Measurements from ENCODE around the gene FLRT2.

DNA sequence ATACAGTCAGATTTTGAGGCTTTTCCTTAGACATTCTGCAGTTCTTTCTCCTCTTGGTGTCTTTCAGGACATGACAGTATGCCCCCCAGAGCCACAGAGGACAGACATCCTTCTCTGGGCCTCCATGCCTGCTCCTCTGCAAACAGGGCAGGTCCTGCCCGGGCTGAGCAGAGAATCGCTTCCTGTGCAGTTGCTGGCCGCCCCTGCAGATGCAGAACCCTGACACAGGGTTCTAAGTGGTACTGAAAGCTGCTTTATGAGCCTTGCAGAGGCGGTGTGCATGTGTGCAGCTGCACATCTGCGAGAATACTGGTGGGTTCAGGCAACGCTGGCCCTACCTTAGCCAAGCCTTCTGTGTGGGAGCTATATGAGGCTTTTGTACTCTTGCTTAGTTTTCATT lies 54.5 kb downstream of the FLRT2 start:
- TF ChIP-seq, protein P1, sequence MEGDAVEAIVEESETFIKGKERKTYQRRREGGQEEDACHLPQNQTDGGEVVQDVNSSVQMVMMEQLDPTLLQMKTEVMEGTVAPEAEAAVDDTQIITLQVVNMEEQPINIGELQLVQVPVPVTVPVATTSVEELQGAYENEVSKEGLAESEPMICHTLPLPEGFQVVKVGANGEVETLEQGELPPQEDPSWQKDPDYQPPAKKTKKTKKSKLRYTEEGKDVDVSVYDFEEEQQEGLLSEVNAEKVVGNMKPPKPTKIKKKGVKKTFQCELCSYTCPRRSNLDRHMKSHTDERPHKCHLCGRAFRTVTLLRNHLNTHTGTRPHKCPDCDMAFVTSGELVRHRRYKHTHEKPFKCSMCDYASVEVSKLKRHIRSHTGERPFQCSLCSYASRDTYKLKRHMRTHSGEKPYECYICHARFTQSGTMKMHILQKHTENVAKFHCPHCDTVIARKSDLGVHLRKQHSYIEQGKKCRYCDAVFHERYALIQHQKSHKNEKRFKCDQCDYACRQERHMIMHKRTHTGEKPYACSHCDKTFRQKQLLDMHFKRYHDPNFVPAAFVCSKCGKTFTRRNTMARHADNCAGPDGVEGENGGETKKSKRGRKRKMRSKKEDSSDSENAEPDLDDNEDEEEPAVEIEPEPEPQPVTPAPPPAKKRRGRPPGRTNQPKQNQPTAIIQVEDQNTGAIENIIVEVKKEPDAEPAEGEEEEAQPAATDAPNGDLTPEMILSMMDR (conservative IDR thresholded peaks at IDR 0.05; ENCODE audit: low read depth, low read length): no peak
- TF ChIP-seq EZH2 (IDR thresholded peaks at IDR 0.05; ENCODE audit: low read length, unreplicated experiment): no peak
- TF ChIP-seq EZH2phosphoT487 (IDR thresholded peaks at IDR 0.05; ENCODE audit: borderline replicate concordance, low read length): no peak

Data from PC-3 (cell line).